ENCODE data around the gene GGCX.
"Not testable (repeated sequence)": the region's sequence is repeated elsewhere in the genome, so short reads cannot be mapped to it uniquely, and the experiment has no call there.

GGCX gene

GRCh38 chr2:85594715-85595300 is 33.5 kb upstream of the GGCX start:
- no peak for DNase-seq (ENCODE audit: low read depth)

GRCh38 chr2:85593023-85593422 is 31.7 kb upstream of the GGCX start:
- no peak for DNase-seq (ENCODE audit: low read depth)

- DNase-seq (ENCODE audit: low read depth), result not testable (repeated sequence)
These were observed 31.0 kb upstream of the GGCX start for GRCh38 chr2:85592299-85592698.

GRCh38 chr2:85591563-85591962 is 30.3 kb upstream of the GGCX start:
- no peak for DNase-seq (ENCODE audit: low read depth)

GRCh38 chr2:85590950-85591349 is 29.7 kb upstream of the GGCX start:
- no peak for DNase-seq (ENCODE audit: low read depth)

- peak; percentile 95 for DNase-seq (ENCODE audit: low read depth)
These were observed 28.9 kb upstream of the GGCX start for GRCh38 chr2:85589982-85590791.

- DNase-seq (ENCODE audit: low read depth), result no peak
These were observed 27.9 kb upstream of the GGCX start for GRCh38 chr2:85589181-85589580.

- DNase-seq (ENCODE audit: low read depth), result no peak
These were observed 27.4 kb upstream of the GGCX start for GRCh38 chr2:85588645-85589044.

- no peak for DNase-seq (ENCODE audit: low read depth)
These were observed 26.9 kb upstream of the GGCX start for GRCh38 chr2:85588236-85588635.

- DNase-seq (ENCODE audit: low read depth), result peak; percentile 88
These were observed 24.4 kb upstream of the GGCX start for GRCh38 chr2:85585781-85586105.

GRCh38 chr2:85584857-85585780 is 23.8 kb upstream of the GGCX start:
- peak; percentile 84 for DNase-seq (ENCODE audit: low read depth)

GRCh38 chr2:85584354-85584856 is 23.1 kb upstream of the GGCX start, which contains the start of gene VAMP5:
TSS of gene VAMP5 (plus strand) at chr2:85584431. CDS start at chr2:85584491, 60 bp downstream.
- peak; percentile 57 for DNase-seq (ENCODE audit: low read depth)

GRCh38 chr2:85583667-85584353 is 22.5 kb upstream of the GGCX start:
- DNase-seq (ENCODE audit: low read depth), result no peak

GRCh38 chr2:85582492-85582891 is 21.2 kb upstream of the GGCX start:
- DNase-seq (ENCODE audit: low read depth), result no peak

- DNase-seq (ENCODE audit: low read depth), result no peak
These were observed 18.9 kb upstream of the GGCX start for GRCh38 chr2:85580206-85580605.

- DNase-seq (ENCODE audit: low read depth), result no peak
These were observed 18.1 kb upstream of the GGCX start for GRCh38 chr2:85579266-85579935.

GRCh38 chr2:85578243-85579180 is 17.2 kb upstream of the GGCX start:
- no peak for DNase-seq (ENCODE audit: low read depth)

- DNase-seq (ENCODE audit: low read depth), result no peak
These were observed 16.3 kb upstream of the GGCX start, which contains the start of gene VAMP8 for GRCh38 chr2:85577386-85578242. TSS of gene VAMP8 (plus strand) at chr2:85577586. CDS start at chr2:85577647, 61 bp downstream.

- DNase-seq (ENCODE audit: low read depth), result no peak
These were observed 15.7 kb upstream of the GGCX start for GRCh38 chr2:85577063-85577385.

Measured in EH (cell line).